A673 (cell line): Measurements from ENCODE around the gene WDR27. TPM values are rescaled to one million over a fixed set of nuclear protein-coding genes. Genes with fewer than 3 reads are reported as not detected.

Experiments used
- BruUV-seq: library from RNA; stranded (reverse); fragments of 400-500 nt; replicated peaks from 2 replicates; lab custom pipeline; 2021; lab: Mats Ljungman, UMichigan
- CTCF ChIA-PET: fragments of 300-600 bp; sonication (Branson Sonifier 250); formaldehyde crosslinking; loops from one replicate; lab custom pipeline; 2022; ENCODE audit warnings: antibody characterized with exemption; lab: Charles Lee
- POLR2A ChIA-PET: fragments of 300-600 bp; sonication (Branson Sonifier 250); formaldehyde crosslinking; loops from one replicate; lab custom pipeline; 2022; ENCODE audit warnings: antibody characterized with exemption; ENCODE audit not compliant: low non-redundant PET; lab: Charles Lee
- DNase-seq: peaks from one replicate; pipeline ENCODE4 v3.0.0-alpha.2; 2015; ENCODE audit warnings: low spot score
- H3K27ac ChIP-seq: fragments of 200-600 bp; sonication (generic); 2 replicates; pipeline ENCODE4 v1.5.1; 2016; ENCODE audit warnings: mixed run types, low read depth, mild to moderate bottlenecking, mixed read lengths, antibody characterized with exemption, low read length; ENCODE audit not compliant: poor library complexity, severe bottlenecking
- H3K27me3 ChIP-seq: fragments of 200-600 bp; sonication (generic); replicated peaks from 2 replicates; pipeline ENCODE4 v1.6.1; 2017; ENCODE audit warnings: mixed run types, low read depth, mild to moderate bottlenecking, mixed read lengths, antibody characterized with exemption, low read length; ENCODE audit not compliant: insufficient read depth, poor library complexity
- H3K36me3 ChIP-seq: fragments of 200-600 bp; sonication (generic); 2 replicates; pipeline ENCODE4 v1.6.1; 2016; ENCODE audit warnings: mixed run types, mild to moderate bottlenecking, mixed read lengths, antibody characterized with exemption, low read length; ENCODE audit not compliant: insufficient read depth, poor library complexity, severe bottlenecking
- H3K4me1 ChIP-seq: fragments of 200-600 bp; sonication (generic); 2 replicates; pipeline ENCODE4 v1.6.1; 2017; ENCODE audit warnings: mixed run types, mild to moderate bottlenecking, mixed read lengths, antibody characterized with exemption, low read length; ENCODE audit not compliant: insufficient read depth, poor library complexity, severe bottlenecking
- H3K4me3 ChIP-seq: fragments of 200-600 bp; sonication (generic); 2 replicates; pipeline ENCODE4 v1.5.1; 2016; ENCODE audit warnings: low read depth, mixed run types, mild to moderate bottlenecking, mixed read lengths, low read length; ENCODE audit not compliant: poor library complexity, severe bottlenecking
- H3K9me3 ChIP-seq: fragments of 200-600 bp; sonication (generic); 2 replicates; pipeline ENCODE4 v1.6.1; 2016; ENCODE audit warnings: mixed run types, low read depth, mild to moderate bottlenecking, mixed read lengths, antibody characterized with exemption, low read length; ENCODE audit not compliant: poor library complexity, severe bottlenecking
- CTCF ChIP-seq: fragments of 300-800, 200-600 bp; sonication (generic); conservative IDR thresholded peaks from 2 replicates; pipeline ENCODE4 v1.5.1; 2017; ENCODE audit warnings: low read depth, mild to moderate bottlenecking, antibody characterized with exemption, low read length, moderate library complexity, mixed read lengths
- EZH2 ChIP-seq: fragments of 200-600 bp; sonication (generic); IDR thresholded peaks from 2 replicates; pipeline ENCODE4 v1.6.1; 2017; ENCODE audit warnings: borderline replicate concordance, low read depth, mild to moderate bottlenecking, mixed read lengths, antibody characterized with exemption, low read length; ENCODE audit not compliant: poor library complexity, severe bottlenecking
- intact Hi-C: fragments of 100-400 bp; cut with micrococcal nuclease; formaldehyde crosslinking; loops from one replicate; pipeline ENCODE4 v1.10.0; 2022; ENCODE audit not compliant: unreplicated experiment
- total RNA-seq: library from RNA; stranded (reverse); gene quantifications from 2 replicates; pipeline ENCODE4 v1.2.3, GENCODE V29; 2021

The WDR27 gene
- total RNA-seq, 1 experiment from 2014 or later, result 77.3 TPM

GRCh38 chr6:169684056-169684455 is 17.8 kb downstream of the WDR27 start:
- ChIA-PET POLR2A (no interaction called here), CTCF (no interaction called here)
- peaks cover 25% of the 10 kb centered on the region for H3K36me3 ChIP-seq
- intact Hi-C loops, result no loop called here
- TF ChIP-seq EZH2 (no peak), CTCF (no peak)
- no peak overlapping the region for H3K27ac ChIP-seq
- H3K9me3 ChIP-seq, result peaks cover 14% of the 10 kb centered on the region
- DNase-seq, result no peak
- no peaks in the 10 kb centered on the region for H3K27me3 ChIP-seq
- no TSS peak for BruUV-seq
- H3K4me1 ChIP-seq, result no peaks in the 10 kb centered on the region
- H3K4me3 ChIP-seq, result no peak overlapping the region

- intact Hi-C loops, result no loop called here
- H3K36me3 ChIP-seq, result peaks cover 10% of the 10 kb centered on the region
- H3K9me3 ChIP-seq, result no peaks in the 10 kb centered on the region
- no peak overlapping the region for H3K27ac ChIP-seq
- no peak for DNase-seq
- no peak for TF ChIP-seq EZH2
- no peak for TF ChIP-seq CTCF
- no peaks in the 10 kb centered on the region for H3K4me1 ChIP-seq
- ChIA-PET POLR2A (no interaction called here), CTCF (no interaction called here)
- no peaks in the 10 kb centered on the region for H3K27me3 ChIP-seq
- BruUV-seq, result no TSS peak
- no peak overlapping the region for H3K4me3 ChIP-seq
Observed at GRCh38 chr6:169678342-169678741, 23.5 kb downstream of the WDR27 start.

GRCh38 chr6:169677096-169677495 is 24.7 kb downstream of the WDR27 start:
- TF ChIP-seq CTCF (no peak), EZH2 (no peak)
- intact Hi-C loops, result no loop called here
- no peak overlapping the region for H3K27ac ChIP-seq
- peaks cover 8% of the 10 kb centered on the region for H3K36me3 ChIP-seq
- CTCF ChIA-PET, result no interaction called here
- H3K4me3 ChIP-seq, result no peak overlapping the region
- H3K9me3 ChIP-seq, result no peaks in the 10 kb centered on the region
- no peaks in the 10 kb centered on the region for H3K4me1 ChIP-seq
- no TSS peak for BruUV-seq
- DNase-seq, result no peak
- POLR2A ChIA-PET, result no interaction called here
- H3K27me3 ChIP-seq, result no peaks in the 10 kb centered on the region
